ENCODE measurements around the gene CNFN. TPM values are rescaled to one million over a fixed set of nuclear protein-coding genes. Genes with fewer than 3 reads are reported as not detected.

The CNFN gene
- total and polyA plus RNA-seq, 2 experiments from 2014 or later: 6.7 to 54.5 TPM

GRCh38 chr19:42355896-42356295, 34.2 kb downstream of the CNFN start (continued):
- no peak for TF ChIP-seq JUNB (IDR thresholded peaks at IDR 0.05; ENCODE audit: unreplicated experiment)
- no peak for TF ChIP-seq CTCF (conservative IDR thresholded peaks at IDR 0.05; ENCODE audit: low read depth in 2 of 2)

GRCh38 chr19:42353341-42354015, 36.6 kb downstream of the CNFN start:
- H3K79me2 ChIP-seq (replicated peaks; ENCODE audit: insufficient read depth): no peaks in the 10 kb centered on the region
- H3K4me3 ChIP-seq: no peak overlapping the region
- H4K20me1 ChIP-seq (replicated peaks; ENCODE audit: insufficient read depth): no peaks in the 10 kb centered on the region
- no peak overlapping the region for H3K4me3 Mint-ChIP-seq
- peaks cover 11% of the 10 kb centered on the region for H3K4me1 Mint-ChIP-seq
- H3K27me3 Mint-ChIP-seq (ENCODE audit: insufficient read depth, low read depth, poor library complexity): peaks cover 3% of the 10 kb centered on the region
- H3K36me3 Mint-ChIP-seq (ENCODE audit: low read depth): peaks cover 17% of the 10 kb centered on the region; the same call in 2 of the 3 replicates
- DNase-seq (ENCODE audit: low spot score) (no peak), ATAC-seq (no peak)
- no peak overlapping the region for H3K27ac ChIP-seq (ENCODE audit: low read depth)
- H3K27ac Mint-ChIP-seq: no peak overlapping the region
- no peaks in the 10 kb centered on the region; the same call in 1 of the 2 replicates for H3K4me1 ChIP-seq (ENCODE audit: insufficient read depth)
- no peaks in the 10 kb centered on the region for H3K36me3 ChIP-seq (ENCODE audit: insufficient read depth)
- H3F3A ChIP-seq (replicated peaks; ENCODE audit: low read depth): no peaks in the 10 kb centered on the region
- no peak overlapping the region for H2AFZ ChIP-seq
- H3K27me3 ChIP-seq (ENCODE audit: insufficient read depth): no peaks in the 10 kb centered on the region
- no peak overlapping the region for H3K4me2 ChIP-seq
- no peaks in the 10 kb centered on the region for H3K9me2 ChIP-seq (ENCODE audit: insufficient read depth)
- H3K9me3 Mint-ChIP-seq: peaks cover 3% of the 10 kb centered on the region; the same call in 1 of the 3 replicates
- no peak for TF ChIP-seq EZH2phosphoT487 (IDR thresholded peaks at IDR 0.05; ENCODE audit: unreplicated experiment)
- no peak for TF ChIP-seq NANOG (IDR thresholded peaks at IDR 0.05; ENCODE audit: borderline replicate concordance)
- TF ChIP-seq ZNF331 (CRISPR knock-in tag; IDR thresholded peaks at IDR 0.05; ENCODE audit: low read depth): no peak
- no peak for TF ChIP-seq ZNF462 (CRISPR knock-in tag; IDR thresholded peaks at IDR 0.05)
- no peak for TF ChIP-seq POLR2AphosphoS5 (IDR thresholded peaks at IDR 0.05; ENCODE audit: low read depth)
- TF ChIP-seq EZH2 (IDR thresholded peaks at IDR 0.05; ENCODE audit: low read depth, unreplicated experiment): no peak
- TF ChIP-seq JUNB (IDR thresholded peaks at IDR 0.05; ENCODE audit: unreplicated experiment): no peak
- TF ChIP-seq ZNF114 (CRISPR knock-in tag; IDR thresholded peaks at IDR 0.05): no peak
- TF ChIP-seq ETS1 (IDR thresholded peaks at IDR 0.05): no peak
- no peak for TF ChIP-seq STAT1 (IDR thresholded peaks at IDR 0.05; ENCODE audit: unreplicated experiment)
- TF ChIP-seq REST (IDR thresholded peaks at IDR 0.05; ENCODE audit: unreplicated experiment): no peak
